T1000 (cell line): ENCODE results near the gene MITF.

Experiments used
- DNase-seq: peaks from one replicate; lab custom pipeline; 2025; ENCODE audit warnings: mixed read lengths; lab: John Stamatoyannopoulos, UW

MITF gene

DNA sequence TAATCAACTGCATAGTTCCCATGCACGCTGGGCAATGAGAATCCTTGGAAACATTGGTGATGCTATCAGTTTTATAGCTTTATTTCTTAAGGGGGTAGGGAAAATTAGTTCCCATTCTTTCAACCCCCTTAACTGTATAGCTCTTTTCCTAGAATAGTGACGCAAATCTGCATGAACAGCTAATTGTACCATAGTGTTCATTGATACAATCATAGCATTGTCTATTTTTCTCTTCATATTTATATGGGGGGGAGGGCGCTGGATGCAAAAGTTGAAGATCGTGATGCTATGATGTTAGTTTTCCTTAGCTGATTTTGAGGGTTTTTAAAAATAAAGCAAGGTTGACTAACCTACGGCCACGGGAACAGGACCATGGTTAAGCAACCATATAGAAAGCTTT lies 227.9 kb downstream of the MITF start:
- no peak for DNase-seq

DNA sequence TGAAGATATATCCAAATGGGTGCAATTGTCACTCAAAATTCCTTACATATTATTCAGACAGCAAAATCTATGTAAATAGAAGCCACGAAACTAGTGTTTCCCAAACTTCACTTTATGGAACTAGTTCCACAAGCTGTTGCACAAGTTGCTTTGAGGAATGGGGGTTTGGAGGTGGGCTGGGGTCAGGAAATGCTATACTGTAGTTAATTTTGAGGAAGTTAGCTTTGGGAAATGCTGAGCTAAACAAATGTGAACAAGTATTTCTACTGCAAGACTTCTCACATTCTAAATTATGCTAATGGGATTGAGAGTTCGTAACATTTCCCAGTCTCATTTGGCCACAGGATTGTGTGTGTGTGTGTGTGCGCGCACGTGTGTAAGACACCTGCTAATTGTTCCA lies 231.6 kb downstream of the MITF start:
- no peak for DNase-seq

DNA sequence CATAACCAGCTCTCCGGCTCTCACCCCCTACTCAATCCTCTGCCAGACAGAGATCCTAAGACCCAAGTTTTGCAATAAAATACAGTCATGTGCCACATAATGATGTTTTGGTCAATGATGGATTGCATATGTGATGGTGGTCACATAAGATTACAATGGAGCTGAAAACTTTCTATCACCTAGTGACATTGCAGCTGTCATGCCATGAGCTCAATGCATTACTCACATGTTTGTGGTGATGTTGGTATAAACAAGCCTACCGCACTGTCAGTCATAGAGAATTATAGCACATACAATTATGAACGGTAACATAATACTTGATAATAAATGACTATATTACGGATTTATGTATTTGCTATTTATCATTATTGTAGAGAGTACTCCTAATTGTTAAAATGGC lies 233.4 kb downstream of the MITF start:
- no peak for DNase-seq

DNA sequence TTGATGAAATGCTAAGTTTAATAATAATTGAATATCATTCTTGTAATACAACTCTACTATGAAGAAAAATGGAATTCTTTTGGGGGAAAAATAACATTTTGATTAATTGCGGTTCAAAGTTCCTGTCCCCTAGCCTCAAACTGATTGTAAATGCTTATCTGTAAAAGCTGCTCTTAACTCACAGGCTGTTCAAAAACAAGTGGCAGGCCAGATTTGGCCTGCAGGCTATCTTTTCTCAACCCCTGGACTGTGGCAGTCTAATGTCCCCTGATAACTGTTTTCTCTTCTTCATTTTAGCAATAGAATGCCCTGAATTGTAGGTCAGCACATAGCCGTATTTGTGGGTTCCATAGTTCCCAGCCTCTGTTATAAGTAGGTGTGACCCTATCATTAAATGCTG lies 236.8 kb downstream of the MITF start:
- no peak for DNase-seq

DNA sequence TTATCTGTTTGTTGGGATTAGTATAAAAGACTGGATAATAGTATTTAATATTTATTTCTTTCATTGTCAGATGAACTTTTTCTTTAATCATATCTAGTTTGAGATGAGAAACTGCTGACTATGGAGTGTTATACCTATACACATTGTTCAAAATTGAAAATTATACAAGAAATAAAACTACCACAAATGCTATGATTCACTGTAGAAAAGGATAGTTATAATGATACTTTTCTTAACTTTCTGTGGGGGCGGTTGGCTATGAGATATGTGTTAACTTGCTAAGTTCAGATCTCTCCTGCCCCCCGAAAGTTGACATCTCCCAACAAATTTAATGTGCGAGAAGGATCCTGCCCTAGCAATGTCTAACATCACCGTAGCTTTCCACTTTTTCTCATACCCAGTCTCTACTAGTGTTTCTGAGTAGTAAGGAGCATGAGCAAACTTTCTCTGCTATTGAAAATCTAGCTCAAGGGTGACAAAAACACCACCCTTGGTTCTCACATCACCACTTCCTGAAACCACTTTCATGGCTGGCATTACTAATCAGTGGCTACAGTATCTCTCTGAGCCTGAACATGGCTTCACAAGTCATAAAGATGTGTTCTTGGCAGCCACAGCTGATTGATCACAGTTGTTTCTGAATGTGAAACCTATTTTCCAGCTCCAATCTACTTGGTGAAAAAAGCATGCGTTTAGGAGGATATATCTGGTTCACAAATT lies 244.4 kb downstream of the MITF start:
- DNase-seq: no peak

DNA sequence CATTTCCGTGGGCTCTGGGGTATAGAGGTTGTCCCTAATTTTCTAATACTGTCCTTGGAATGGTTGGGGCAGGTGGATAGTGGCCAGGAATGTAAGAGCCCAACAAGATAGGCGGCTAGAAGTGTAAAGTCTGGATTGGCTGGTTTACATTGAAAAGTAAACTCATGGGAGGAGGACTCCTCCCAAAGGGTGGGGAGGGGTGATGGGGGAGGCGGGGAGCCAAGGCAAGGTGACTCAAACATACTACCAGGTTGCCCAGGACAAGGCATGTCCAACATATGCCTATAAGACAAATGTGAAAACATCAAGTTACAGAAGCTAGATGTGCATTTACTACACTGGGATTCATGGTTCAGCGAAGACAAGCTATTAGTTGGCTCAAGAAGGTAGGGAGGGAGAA lies 246.0 kb downstream of the MITF start:
- DNase-seq: no peak

DNA sequence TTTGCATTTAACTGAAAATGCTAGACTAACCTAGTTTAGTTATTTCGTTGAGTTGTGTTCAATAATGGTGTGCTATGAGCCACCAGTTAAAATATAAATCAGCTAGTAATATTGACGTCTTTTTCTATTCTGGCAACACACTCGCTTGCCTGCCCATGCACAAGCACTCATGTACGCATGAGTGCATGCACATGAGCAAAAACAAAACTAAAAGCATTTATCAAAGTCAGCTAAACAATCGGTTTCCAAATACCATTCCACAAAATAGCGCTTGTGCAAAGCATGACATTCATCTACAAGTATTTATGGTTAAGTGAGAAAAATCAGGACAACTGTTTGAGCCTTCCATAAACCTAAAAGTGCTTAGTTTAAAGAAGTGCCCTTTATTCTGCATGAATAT lies 247.2 kb downstream of the MITF start:
- DNase-seq: no peak

DNA sequence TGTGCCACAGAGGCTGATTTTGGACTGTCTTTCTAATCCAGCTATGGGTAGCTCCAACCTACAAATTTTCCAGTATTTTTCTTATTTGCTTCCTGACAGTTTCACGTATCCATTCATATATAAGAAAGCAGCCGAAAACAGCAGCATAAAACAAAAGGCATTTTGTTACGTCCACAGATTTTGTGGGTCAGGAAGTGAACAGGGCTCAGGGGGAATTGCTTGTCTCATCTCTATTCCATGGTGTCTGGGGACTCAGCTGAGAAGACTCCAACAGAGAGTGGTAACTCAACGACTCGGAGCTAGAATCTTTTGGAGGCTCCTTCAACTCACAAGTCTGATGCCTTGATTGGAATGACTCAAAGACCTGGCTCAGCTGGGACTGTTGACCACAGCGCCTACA lies 248.6 kb downstream of the MITF start:
- DNase-seq: no peak

DNA sequence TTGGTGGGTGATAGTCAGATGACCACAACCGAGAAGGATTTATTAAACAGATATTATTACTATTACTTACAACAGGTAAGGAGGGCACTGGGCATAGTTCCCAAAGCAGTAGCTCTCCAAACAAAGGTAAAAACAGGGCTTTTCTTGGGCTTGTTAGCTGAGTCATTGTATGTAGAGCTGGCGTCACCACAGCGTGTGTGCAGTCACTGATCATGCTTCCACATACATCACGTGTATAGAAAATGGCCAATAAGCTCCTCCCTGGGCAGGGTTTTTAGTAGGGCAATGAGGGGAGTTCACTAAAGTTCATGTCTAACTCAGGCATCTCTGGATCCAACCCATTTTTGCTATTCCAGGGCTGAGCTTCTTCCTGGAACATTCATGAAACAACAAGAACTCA lies 254.5 kb downstream of the MITF start:
- no peak for DNase-seq

DNA sequence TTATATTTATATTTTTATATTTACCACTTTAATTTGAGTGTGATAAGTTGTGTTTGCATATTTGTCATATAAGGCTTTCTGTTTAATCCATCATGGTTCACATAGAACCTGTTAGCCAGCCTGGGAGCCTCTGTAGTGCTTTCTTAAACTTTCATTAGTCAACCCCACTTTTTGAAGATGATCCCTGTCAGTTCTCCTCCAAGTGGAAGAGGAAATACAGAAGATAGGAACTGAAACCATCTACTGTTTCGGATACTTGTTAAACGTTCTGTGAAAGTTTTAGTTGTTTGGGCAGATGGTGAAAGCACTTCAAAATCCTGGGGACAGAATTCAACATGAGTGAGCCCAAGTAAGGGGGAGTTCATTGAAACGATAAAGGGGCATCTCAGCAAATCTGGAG lies 255.7 kb downstream of the MITF start:
- no peak for DNase-seq

DNA sequence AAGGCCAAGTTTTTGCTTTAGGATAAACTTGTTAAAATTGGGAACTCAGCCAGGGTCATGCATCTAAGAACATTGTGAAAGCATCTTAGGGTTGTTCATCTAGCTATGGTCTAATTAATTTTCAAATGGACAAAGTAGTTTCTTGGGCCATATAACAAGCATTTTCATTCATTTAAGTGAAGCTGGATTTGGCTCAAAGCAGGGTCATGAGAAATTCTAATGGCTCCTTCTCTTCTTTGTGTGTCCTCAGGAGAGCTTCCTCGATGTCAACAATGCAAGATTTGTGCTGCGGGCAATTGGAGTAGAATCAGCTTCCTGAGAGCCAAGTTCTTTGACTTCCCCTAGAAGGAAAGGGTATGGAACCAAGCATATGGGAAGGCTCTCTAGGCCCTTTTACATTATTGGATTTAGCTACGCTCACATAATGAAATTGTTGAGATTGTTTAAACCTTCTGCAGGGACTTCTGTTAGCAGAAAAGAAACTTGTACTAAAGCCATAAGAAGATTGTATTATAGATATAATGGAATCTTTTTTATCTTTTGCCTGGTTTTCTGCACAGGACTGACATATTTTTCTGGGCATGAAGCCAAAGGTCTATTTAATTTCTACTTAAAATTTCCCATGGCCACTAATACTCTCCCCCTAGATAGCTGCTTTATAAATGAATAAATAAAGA lies 258.5 kb downstream of the MITF start:
- DNase-seq: no peak

DNA sequence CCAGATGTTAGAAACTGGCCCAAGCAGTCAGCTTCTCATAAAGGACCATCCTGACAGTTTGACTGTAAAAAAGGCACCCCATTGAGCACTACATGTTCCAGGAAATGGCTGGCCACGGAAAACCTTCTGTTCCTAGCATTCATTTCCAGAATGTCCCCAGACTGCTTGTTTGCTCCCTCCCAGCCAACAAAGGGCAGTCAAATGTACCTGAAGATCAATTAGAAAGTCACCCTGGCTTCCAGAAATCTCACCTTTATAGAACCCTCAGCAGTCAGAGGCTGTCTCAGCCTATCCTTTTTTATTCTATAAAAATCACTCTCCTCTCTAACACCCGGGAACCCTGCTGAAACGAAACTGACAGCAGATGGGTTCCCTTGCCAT lies 259.5 kb downstream of the MITF start:
- DNase-seq: no peak

DNA sequence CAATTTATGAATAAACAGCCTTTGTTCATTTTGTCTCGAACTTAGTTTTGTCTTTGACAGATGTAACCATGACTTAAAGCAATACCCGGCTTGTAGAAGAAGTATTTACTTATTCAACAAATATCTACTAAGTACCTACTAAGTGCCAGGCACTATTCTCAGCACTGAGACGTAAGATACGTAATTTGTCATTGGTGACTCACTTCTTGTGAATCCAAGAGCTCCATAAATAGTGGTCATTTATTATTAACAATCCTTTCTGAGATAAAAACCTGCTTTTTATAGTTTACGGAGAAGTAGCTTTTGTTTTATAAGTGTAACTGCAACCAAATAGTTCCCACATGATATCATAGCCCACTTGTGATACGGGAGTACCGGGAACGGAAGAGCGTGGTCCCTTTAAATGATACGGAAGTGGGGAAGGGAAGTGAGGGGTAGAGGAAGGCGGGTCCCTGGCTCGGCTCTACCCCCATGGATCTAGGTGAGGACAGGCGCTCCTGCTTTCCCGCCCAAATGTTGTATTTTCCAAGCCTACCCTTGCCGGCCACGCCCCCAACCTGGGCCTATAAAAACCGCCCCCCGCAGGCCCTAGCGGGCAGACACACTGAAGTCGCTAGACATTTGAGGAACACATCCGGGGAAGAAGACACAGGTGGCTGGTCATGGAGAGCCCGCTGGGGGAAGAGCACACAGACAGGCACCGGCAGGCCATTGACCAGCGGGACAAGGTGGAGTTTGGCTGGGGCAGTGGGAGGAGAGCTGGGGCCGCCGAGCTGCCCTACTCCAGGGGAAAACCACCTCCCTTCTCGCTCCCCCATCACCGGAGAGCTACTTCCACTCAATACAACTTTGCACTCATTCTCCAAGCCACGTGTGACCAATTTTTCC lies 260.1 kb downstream of the MITF start, which contains the start of gene SAMMSON:
Gene SAMMSON (plus strand): TSS at position 594 of the 888 bp plus-strand sequence.
- peak; percentile 78 for DNase-seq

DNA sequence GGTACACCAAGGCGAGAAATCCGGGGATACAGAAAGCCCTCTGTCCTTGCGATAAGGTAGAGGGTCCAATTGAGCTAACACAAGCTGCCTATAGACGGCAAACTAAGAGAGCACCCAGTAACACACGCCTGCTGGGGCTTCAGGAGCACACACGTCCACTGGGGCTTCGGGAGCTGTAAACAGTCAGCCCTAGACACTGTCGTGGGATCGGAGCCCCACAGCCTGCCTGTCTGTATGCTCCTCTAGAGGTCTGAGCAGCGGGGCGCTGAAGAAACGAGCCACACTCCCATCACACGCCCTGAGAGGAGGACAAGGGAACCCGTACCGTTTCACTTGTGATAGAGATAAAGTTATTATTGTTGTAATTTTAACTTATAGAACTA lies 260.8 kb downstream of the MITF start:
- DNase-seq: no peak

DNA sequence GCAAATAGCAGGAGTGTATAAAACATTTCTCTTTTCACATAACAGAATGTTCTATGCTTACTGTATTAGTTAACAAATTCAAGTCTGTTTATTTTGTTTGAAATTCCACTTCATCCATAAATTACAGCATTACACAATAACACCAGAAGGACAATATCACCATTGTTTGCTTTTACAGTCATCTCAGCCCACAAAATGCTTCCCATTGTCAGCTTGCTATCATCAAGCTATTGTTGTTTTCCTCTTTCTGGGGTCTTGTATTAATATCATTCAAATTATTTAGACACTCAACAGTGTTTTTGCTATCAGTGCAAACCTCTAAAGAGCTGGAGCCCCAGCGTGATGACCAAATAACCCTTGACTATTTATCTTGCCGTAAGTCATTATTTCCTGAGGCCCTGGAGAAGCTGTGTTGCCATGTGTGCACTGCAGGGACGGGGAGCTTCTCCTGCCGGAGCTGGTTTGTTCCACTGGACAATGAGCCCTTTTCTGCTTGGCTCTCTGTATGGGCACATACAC lies 261.4 kb downstream of the MITF start:
- no peak for DNase-seq

DNA sequence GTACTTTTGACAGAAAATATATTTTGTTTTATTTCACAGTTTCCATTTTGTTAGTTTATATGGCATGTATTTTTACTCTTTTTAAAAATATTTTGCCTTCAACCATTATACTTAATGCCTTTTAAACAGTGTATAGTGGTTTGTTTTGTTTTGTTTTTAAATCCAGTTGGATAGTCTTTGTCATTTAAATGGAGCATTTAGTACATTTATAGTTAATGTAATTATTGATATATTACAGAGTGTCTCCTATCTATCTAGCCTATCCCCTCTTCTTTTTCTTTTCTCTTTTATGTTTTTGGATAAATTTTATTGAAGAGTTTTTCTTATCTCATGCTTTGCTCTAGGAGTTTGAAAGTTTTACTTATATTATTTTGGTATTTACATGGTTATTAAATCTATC lies 263.9 kb downstream of the MITF start:
- DNase-seq: no peak

DNA sequence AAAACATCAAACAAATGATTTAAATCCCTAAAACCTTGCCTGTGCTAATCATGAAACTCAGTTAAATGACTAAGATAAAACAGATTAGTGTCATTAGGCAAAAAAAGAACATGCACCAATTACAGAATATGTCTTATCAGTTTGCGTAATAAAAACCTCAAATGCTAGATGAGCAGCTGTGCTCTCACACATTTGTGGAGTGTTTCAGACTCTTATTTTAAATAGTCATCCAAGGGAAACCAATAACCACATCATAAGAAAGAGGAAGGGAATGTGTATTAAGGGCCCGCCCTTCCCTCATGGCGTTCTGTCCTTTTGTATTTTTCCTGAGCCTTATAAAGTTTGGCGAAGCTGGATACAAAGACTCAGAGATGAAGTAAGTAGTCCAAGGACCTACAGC lies 266.8 kb downstream of the MITF start:
- no peak for DNase-seq

DNA sequence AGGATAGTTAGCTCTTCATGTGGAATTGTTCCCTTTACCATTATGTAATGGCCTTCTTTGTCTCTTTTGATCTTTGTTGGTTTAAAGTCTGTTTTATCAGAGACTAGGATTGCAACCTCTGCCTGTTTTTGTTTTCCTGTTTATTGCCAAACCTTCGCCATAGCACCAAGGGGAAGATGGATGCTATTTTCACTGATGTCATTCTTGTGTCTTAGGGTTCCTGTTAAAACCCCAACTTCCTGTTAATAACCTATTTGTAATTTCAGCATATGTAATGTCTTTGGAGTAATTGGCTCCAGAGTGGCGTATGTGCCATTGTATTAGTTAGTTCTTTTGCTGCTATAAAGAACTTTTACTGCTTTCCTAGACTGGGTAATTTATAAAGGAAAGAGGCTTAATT lies 271.1 kb downstream of the MITF start:
- DNase-seq: no peak

DNA sequence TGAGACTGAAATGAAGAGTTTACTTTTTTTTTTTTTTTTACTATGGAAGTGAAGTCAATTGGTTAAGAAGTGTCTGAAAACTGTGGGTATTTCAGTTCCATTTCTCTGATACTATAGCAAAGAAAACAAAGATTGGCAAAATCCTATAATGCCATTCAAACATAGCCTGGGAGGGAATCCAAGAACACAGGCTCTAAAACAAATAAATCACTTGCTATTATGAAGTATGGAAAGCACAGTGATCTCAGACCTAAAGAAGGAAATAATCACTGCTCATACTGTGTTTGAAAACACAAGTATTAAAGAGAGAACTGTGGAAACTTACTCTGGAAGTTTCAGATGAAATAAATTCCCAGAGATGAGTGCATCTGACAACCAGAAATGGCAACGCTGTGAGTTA lies 272.3 kb downstream of the MITF start:
- no peak for DNase-seq
